ENCODE measurements around the gene ADISSP. TPM values are rescaled to one million over a fixed set of nuclear protein-coding genes. Genes with fewer than 3 reads are reported as not detected.

ADISSP gene
- total and polyA plus RNA-seq, 4 donors: 8.6 to 53.7 (median 35.1) TPM

- Histone ChIP-seq H3K4me3 (no peak overlapping the region), H3K27ac (ENCODE audit: low read depth in 1 of 2, low read length in 1 of 2) (no peak overlapping the region), H3K4me1 (ENCODE audit: control insufficient read depth in 5 of 5, insufficient read depth in 5 of 5, low read length in 5 of 5) (peaks cover 14 to 30% (median 16%) of the 10 kb centered on the region in 5 donors), H3K9me3 (ENCODE audit: control insufficient read depth in 4 of 4, insufficient read depth in 3 of 4, low read length in 3 of 4) (no peaks in the 10 kb centered on the region), H3K27me3 (ENCODE audit: control insufficient read depth in 3 of 3, insufficient read depth in 3 of 3, low read length in 2 of 3) (no peaks in the 10 kb centered on the region), H3K9ac (ENCODE audit: insufficient read depth in 1 of 2, low read length in 2 of 2) (no peak overlapping the region), H3K36me3 (ENCODE audit: control insufficient read depth in 4 of 4, insufficient read depth in 4 of 4, low read length in 4 of 4) (peaks cover 0 to 11% (median 8%) of the 10 kb centered on the region in 4 donors)
- ATAC-seq (ENCODE audit: insufficient read depth, low FRiP score) (no peak), DNase-seq (no peak)
- WGBS, 2 donors: 57 to 73% methylated on average over 4 of the region's 4 CpGs
- no peak for TF ChIP-seq CTCF (IDR thresholded peaks at IDR 0.05; ENCODE audit: control extremely low read depth, extremely low read depth)
These were observed 21.2 kb upstream of the ADISSP start for GRCh38 chr20:3788685-3789155.

- H3K4me1 ChIP-seq (ENCODE audit: control insufficient read depth in 5 of 5, insufficient read depth in 5 of 5, low read length in 5 of 5): peaks cover 14 to 36% (median 23%) of the 10 kb centered on the region in 5 donors
- H3K27ac ChIP-seq (ENCODE audit: low read depth in 1 of 2, low read length in 1 of 2): no peak overlapping the region
- H3K9ac ChIP-seq (ENCODE audit: insufficient read depth in 1 of 2, low read length in 2 of 2): peak overlapping the region in 1 of 2 donors; percentile 47
- no peaks in the 10 kb centered on the region for H3K27me3 ChIP-seq (ENCODE audit: control insufficient read depth in 3 of 3, insufficient read depth in 3 of 3, low read length in 2 of 3)
- no peak for TF ChIP-seq CTCF (IDR thresholded peaks at IDR 0.05; ENCODE audit: control extremely low read depth, extremely low read depth)
- 74 to 87% methylated on average over 5 of the region's 5 CpGs for WGBS, 2 donors
- no peaks in the 10 kb centered on the region for H3K9me3 ChIP-seq (ENCODE audit: control insufficient read depth in 4 of 4, insufficient read depth in 3 of 4, low read length in 3 of 4)
- DNase-seq (no peak), ATAC-seq (ENCODE audit: insufficient read depth, low FRiP score) (no peak)
- no peak overlapping the region for H3K4me3 ChIP-seq
- peaks cover 0 to 12% (median 8%) of the 10 kb centered on the region in 4 donors for H3K36me3 ChIP-seq (ENCODE audit: control insufficient read depth in 4 of 4, insufficient read depth in 4 of 4, low read length in 4 of 4)
These were observed 19.9 kb upstream of the ADISSP start for GRCh38 chr20:3787324-3788014.

GRCh38 chr20:3786665-3787323, 19.2 kb upstream of the ADISSP start, which contains the start of gene CENPB:
TSS of gene CENPB (minus strand) at chr20:3786740. CDS start at chr20:3786483, 257 bp downstream.
- Histone ChIP-seq H3K9ac (ENCODE audit: insufficient read depth in 1 of 2, low read length in 2 of 2) (peak within 1 kb of the TSS in 1 of 2 donors; percentile 47), H3K27me3 (ENCODE audit: control insufficient read depth in 3 of 3, insufficient read depth in 3 of 3, low read length in 2 of 3) (no peaks in the 10 kb centered on the region), H3K9me3 (ENCODE audit: control insufficient read depth in 4 of 4, insufficient read depth in 3 of 4, low read length in 3 of 4) (no peaks in the 10 kb centered on the region), H3K4me3 (peak within 1 kb of the TSS; percentile 68), H3K27ac (ENCODE audit: low read depth in 1 of 2, low read length in 1 of 2) (peak within 1 kb of the TSS; percentile 84 to 91), H3K4me1 (ENCODE audit: control insufficient read depth in 5 of 5, insufficient read depth in 5 of 5, low read length in 5 of 5) (peaks cover 14 to 36% (median 23%) of the 10 kb centered on the region in 5 donors), H3K36me3 (ENCODE audit: control insufficient read depth in 4 of 4, insufficient read depth in 4 of 4, low read length in 4 of 4) (peaks cover 0 to 12% (median 8%) of the 10 kb centered on the region in 4 donors)
- DNase-seq: peak; percentile 88 to 94 (median 93)
- ATAC-seq (ENCODE audit: insufficient read depth, low FRiP score): peak; percentile 94
- 2 to 7% methylated on average over 25 to 70 of the region's 70 CpGs for WGBS, 2 donors
- peak; percentile 84 for TF ChIP-seq CTCF (IDR thresholded peaks at IDR 0.05; ENCODE audit: control extremely low read depth, extremely low read depth)
